Left cardiac atrium (tissue), 4 donors: ENCODE measurements around the gene MPPE1. TPM values are rescaled to one million over a fixed set of nuclear protein-coding genes. Genes with fewer than 3 reads are reported as not detected.
A peak's percentile ranks its signal among the peaks of the same experiment; 100 is the strongest.
"Not testable (repeated sequence)": the region's sequence is repeated elsewhere in the genome, so short reads cannot be mapped to it uniquely, and the experiment has no call there.

Experiments used
- ATAC-seq, 2 donors: fragments of 200-7000 bp; cut with Tn5 transposase; one replicate each; pipeline ENCODE4 v1.9.1; 2020; ENCODE audit warnings: mild to moderate bottlenecking in 2 of 2, moderate library complexity in 2 of 2
- DNase-seq: peaks from one replicate; pipeline ENCODE4 v3.0.0-alpha.2; 2020
- intact Hi-C, 2 donors: fragments of 100-400 bp; cut with DNase I; formaldehyde crosslinking; loops; one replicate each; pipeline versions ENCODE4 v1.14.1 to v1.15.1; 2022 to 2023
- long read RNA-seq: library from polyadenylated mRNA; unstranded; transcript quantifications from one replicate; pipeline ENCODE4 v2.0.0, GENCODE V29; 2021
- total RNA-seq, 2 donors: library from RNA; stranded (reverse); fragmentation: NEBNext Ultra II Directional; extraction: Animal tissue kit (Norgen Biotek cat#: 25700); gene quantifications; one replicate each; pipeline ENCODE4 v1.2.1, GENCODE V29; 2021
- donor health status: DM: no; HTN: yes; CAD: no.
- donor health status: DM: no; HTN: yes; CAD: no; lungs with severe emphysema.
- donor health status: DM: yes; HTN: yes; CAD: no.
- donor health status: Dilated cardiomyopathy.

Gene MPPE1
- total RNA-seq: 10 to 100 TPM; 26.5 to 30.0 TPM
- long read RNA-seq, full-length matches to known transcripts: 14 of 41 reads
- long read RNA-seq, partial matches to known transcripts: 1 of 41 reads
- long read RNA-seq, other reads (novel, unspliced or antisense): 26 of 41 reads

- intact Hi-C loops: loop anchor here in 1 of 2 donors (2.0 to 5.0 kb wide), 2 partner anchors 56 to 72 kb away; partner anchors contain the start of genes CHMP1B and IMPA2
Measured at GRCh38 chr18:11908182-11909060, at the start of gene MPPE1. TSS of gene MPPE1 (minus strand) at chr18:11908317. CDS start at chr18:11897264, 11,053 bp downstream.

GRCh38 chr18:11957636-11958035, 49.5 kb upstream of the MPPE1 start:
- intact Hi-C loops: no loop called here
- ATAC-seq: no peak

More at GRCh38 chr18:11908182-11909060, at the start of gene MPPE1:
- peak; percentile 93 for DNase-seq
- peak; percentile 95 to 97 for ATAC-seq

GRCh38 chr18:11956371-11957308, 48.5 kb upstream of the MPPE1 start:
- intact Hi-C loops: no loop called here
- no peak for ATAC-seq
- DNase-seq: no peak

More at GRCh38 chr18:11957636-11958035, 49.5 kb upstream of the MPPE1 start:
- DNase-seq: no peak

GRCh38 chr18:11955239-11956029, 47.3 kb upstream of the MPPE1 start:
- peak in 1 of 2 donors; percentile 89 for ATAC-seq

GRCh38 chr18:11953113-11953512, 45.0 kb upstream of the MPPE1 start:
- no peak for ATAC-seq
- no peak for DNase-seq
- intact Hi-C loops: no loop called here

More at GRCh38 chr18:11955239-11956029, 47.3 kb upstream of the MPPE1 start:
- DNase-seq: peak; percentile 59
- intact Hi-C loops: no loop called here

- no peak for ATAC-seq
- DNase-seq: no peak
- intact Hi-C loops: no loop called here
Measured at GRCh38 chr18:11951390-11951851, 43.3 kb upstream of the MPPE1 start.

- ATAC-seq (no peak), DNase-seq (no peak)
- intact Hi-C loops: no loop called here
Measured at GRCh38 chr18:11950824-11951223, 42.7 kb upstream of the MPPE1 start.

- intact Hi-C loops: no loop called here
- DNase-seq (no peak), ATAC-seq (no peak)
Measured at GRCh38 chr18:11948852-11949523, 40.9 kb upstream of the MPPE1 start.

GRCh38 chr18:11947214-11948191, 39.4 kb upstream of the MPPE1 start:
- ATAC-seq (peak; percentile 96 to 99), DNase-seq (peak; percentile 95)
- intact Hi-C loops: loop anchor here in 1 of 2 donors (2.0 kb wide), 1 partner anchor 33 kb away; the partner anchor contains the start of gene IMPA2

GRCh38 chr18:11946756-11947155, 38.6 kb upstream of the MPPE1 start:
- DNase-seq (peak; percentile 29), ATAC-seq (peak; percentile 24 to 62)
- intact Hi-C loops: loop anchor here in 1 of 2 donors (2.0 kb wide), 1 partner anchor 34 kb away; the partner anchor contains the start of gene IMPA2

- intact Hi-C loops: loop anchor here in 1 of 2 donors (2.0 kb wide), 1 partner anchor 35 kb away; the partner anchor contains the start of gene IMPA2
- ATAC-seq, DNase-seq: not testable (repeated sequence)
Measured at GRCh38 chr18:11945834-11946659, 37.9 kb upstream of the MPPE1 start.

GRCh38 chr18:11944786-11945185, 36.7 kb upstream of the MPPE1 start:
- intact Hi-C loops: loop anchor here in 1 of 2 donors (5.0 kb wide), 2 partner anchors 48 to 93 kb away; no protein-coding TSS in a partner anchor
- no peak for ATAC-seq
- no peak for DNase-seq

GRCh38 chr18:11944252-11944651, 36.1 kb upstream of the MPPE1 start:
- intact Hi-C loops: loop anchor here in 1 of 2 donors (5.0 kb wide), 2 partner anchors 48 to 93 kb away; no protein-coding TSS in a partner anchor
- no peak for DNase-seq

GRCh38 chr18:11943551-11943950, 35.4 kb upstream of the MPPE1 start:
- ATAC-seq (no peak), DNase-seq (no peak)
- intact Hi-C loops: loop anchor here in 1 of 2 donors (5.0 kb wide), 2 partner anchors 49 to 94 kb away; no protein-coding TSS in a partner anchor

More at GRCh38 chr18:11944252-11944651, 36.1 kb upstream of the MPPE1 start:
- ATAC-seq: no peak

- intact Hi-C loops: loop anchor here in 1 of 2 donors (5.0 kb wide), 2 partner anchors 51 to 96 kb away; no protein-coding TSS in a partner anchor
- ATAC-seq: no peak
Measured at GRCh38 chr18:11940956-11941355, 32.8 kb upstream of the MPPE1 start.

More at GRCh38 chr18:11940956-11941355, 32.8 kb upstream of the MPPE1 start:
- DNase-seq: no peak
